Activated CD8-positive, alpha-beta memory T cell treated with anti-CD3 and anti-CD28 coated beads, Interleukin-2, amount 50 U/mL, for 1 hour (primary cell): Measurements from ENCODE around the gene TET1.
"Not testable (repeated sequence)": the region's sequence is repeated elsewhere in the genome, so short reads cannot be mapped to it uniquely, and the experiment has no call there.

ENCODE experiments used
- DNase-seq: peaks from one replicate; pipeline ENCODE4 v3.0.0-alpha.2; 2020; ENCODE audit errors: extremely low read depth

TET1 gene

DNA sequence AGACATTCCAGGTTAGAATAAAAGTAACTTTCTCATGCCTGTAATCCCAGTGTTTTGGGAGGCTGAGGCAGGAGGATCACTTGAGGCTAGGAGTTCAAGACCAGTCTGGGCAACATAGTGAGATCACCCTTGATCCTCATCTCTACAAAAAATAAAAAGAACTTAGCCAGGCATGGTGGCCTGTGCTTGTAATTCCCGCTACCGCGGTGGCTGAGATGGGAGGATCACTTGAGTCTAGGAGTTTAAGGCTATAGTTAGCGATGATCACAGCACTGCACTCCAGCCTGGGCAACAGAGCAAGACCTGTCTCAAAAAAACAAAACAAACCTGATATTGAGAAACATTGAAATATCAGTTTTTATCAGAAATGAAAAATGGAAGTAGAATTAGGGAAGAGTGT lies 4.6 kb downstream of the TET1 start:
- no peak for DNase-seq

DNA sequence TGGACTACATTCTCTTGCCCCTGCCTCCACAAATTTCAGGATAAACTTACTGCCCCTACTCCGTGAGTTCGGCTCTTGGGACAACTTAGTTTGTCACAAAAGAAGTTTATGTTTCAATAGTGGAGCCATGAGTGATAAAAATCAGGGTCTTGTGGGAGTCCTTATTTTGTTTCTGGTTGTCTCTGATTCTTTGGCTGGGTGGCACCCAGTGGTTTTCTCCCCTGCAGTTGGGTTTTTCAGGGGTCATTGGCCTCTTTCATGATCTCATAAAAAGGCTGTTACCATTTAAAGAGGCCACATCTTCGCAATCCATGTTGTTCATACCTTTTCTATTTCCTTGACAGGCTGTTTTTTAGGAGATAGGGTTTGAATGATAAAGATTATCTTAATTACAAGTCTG lies 5.5 kb downstream of the TET1 start:
- no peak for DNase-seq

DNA sequence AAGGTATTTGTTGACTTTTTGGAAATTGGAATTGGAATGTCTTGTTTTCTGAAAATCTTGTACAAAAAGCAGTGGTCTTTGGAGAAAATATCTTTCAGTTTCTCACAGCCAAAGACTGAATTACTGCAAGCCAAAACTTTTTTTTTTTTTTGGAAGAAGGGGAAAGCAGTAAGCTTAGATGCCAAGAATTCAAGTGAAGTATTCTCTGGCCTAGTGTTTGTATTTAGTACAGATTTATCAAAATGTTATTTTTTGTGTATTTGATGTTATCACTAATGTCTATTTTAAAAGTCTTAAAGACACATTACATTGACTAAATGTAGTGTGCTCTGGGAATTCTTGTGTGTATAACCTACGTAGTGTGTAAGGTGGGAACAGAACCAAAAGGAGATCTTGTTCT lies 6.2 kb downstream of the TET1 start:
- no peak for DNase-seq

DNA sequence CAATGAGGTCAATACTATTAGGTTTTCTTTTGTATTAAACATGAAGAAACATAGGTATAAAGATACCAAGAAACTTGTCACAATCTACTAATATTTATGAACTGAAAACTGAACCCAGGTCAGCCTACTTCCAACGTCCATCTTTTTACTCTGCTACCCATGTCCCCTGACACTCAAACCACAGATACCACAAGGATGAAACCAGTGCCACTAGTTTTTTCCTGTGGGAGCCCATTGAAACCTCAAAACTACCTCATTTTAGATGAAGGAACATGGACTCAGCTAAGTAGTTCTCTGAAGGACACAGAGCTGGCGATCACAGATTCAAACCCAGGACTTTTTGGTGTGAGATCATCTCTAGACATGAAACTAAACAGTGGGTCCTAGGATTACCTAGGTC lies 6.8 kb downstream of the TET1 start:
- DNase-seq = no peak

DNA sequence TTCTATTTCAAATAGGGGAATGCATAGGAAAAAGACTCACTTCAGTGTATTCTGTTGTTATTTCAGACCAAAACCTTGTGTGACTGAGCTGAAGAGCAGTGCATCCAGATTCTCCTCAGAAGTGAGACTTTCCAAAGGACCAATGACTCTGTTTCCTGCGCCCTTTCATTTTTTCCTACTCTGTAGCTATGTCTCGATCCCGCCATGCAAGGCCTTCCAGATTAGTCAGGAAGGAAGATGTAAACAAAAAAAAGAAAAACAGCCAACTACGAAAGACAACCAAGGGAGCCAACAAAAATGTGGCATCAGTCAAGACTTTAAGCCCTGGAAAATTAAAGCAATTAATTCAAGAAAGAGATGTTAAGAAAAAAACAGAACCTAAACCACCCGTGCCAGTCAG lies 12.0 kb downstream of the TET1 start:
- no peak for DNase-seq

DNA sequence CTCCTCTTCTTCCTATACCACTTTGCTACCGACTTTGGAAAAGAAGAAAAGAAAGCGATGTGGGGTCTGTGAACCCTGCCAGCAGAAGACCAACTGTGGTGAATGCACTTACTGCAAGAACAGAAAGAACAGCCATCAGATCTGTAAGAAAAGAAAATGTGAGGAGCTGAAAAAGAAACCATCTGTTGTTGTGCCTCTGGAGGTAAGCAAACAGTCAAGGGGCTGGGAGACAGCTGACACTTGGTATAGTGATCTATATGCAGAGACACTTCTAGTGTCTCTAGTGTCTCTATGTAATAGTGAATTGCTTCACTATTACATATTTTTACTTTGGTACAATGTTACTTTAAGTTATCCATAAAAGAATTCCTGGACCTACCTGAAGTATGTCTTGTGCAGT lies 13.9 kb downstream of the TET1 start:
- DNase-seq = no peak

DNA sequence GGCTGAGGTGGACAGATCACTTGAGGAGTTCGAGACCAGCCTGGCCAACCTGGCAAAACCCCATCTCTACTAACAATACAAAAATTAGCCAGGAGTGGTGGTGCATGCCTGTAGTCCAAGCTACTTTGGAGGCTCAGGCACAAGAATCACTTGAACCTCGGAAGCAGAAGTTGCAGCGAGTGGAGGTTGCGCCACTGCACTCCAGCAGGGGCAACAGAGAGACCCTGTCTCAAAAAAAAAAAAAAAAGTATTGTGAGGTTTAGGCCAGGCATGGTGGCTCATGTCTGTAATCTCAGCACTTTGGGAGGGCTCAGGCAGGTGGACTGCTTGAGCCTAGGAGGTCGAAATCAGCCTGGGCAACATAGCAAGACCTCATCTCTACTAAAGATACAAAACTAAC lies 16.0 kb downstream of the TET1 start:
- DNase-seq = no peak

DNA sequence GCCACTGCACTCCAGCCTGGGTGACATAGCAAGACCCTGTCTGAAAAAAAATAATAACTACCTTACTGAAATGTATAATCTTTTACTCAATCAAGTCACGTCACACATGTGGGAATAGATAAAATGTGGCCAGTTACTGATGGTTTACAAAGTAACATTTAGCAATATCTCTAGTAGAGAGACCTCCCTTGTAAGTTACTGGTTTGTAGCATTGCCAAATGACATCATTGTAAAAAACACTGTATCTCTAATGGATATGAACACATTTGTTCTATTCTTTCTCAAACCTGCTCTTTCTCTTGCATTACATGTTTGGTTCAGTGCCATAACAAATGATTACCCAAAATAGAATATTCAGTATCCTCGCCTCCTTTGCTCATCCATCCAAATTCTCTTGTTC lies 18.8 kb downstream of the TET1 start:
- no peak for DNase-seq

DNA sequence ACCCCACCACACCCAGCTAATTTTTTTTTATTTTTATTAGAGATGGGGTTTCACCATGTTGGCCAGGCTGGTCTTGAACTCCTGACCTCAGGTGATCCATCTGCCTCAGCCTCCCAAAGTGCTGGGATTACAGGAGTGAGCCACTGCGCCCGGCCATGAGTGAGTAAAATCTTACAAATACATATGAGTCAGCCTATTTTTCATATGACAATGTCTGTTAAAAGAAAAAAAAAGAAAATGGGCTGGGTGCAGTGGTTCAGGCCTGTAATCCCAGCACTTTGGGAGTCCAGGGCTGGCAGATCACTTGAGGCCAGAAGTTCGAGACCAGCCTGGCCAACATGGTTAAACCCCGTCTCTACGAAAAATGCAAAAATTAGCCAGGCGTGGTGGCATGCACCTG lies 24.1 kb downstream of the TET1 start:
- not testable (repeated sequence) for DNase-seq

DNA sequence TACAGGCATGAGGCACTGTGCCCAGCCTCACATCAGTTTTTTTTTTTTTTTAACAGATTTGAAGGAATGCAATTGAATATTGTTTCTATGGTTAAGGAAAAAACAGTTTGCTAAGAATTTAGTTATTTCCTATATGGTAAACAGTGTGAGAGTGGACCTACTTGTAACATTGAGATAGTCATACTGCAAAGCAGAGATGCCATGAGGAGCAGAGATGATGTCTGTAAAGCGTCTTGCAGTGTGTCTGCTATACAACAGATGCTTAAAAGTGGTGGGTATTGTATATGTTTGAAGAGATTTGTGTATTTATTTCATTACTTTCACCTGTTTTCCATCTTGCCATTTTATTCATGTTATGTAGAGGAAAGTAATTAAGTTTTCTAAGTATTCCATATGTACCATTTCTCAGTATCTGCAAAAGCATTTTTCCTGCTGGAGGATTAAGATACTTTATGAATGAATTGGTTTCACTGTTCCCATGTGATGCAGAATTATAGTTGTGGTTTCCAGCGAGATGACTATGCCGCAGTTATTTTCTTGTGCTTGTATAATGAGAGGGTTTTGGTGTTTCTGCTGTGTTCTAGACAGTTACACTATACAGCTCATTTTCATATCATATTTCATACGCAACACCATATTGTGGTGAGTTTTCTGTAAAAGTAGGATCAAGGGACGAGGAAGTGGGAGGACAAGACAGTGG lies 26.6 kb downstream of the TET1 start:
- DNase-seq = no peak

DNA sequence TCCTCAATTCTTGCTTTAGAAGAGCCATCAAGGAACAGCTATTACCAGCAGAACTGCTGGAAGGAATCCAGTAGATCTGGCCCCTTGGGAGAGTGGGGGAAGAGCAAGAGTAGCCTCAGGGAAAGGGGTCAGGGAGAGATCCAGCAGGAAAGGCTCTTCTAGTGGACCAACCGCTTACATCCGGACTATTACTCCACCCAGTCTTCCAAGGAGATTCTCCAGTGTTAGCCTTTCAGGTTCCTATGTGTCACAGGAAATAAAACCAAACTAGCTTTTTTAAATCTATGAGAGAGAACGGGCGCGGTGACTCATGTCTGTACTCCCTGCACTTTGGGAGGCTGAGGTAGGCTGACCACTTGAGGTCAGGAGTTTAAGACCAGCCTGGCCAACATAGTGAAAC lies 34.3 kb downstream of the TET1 start:
- no peak for DNase-seq

DNA sequence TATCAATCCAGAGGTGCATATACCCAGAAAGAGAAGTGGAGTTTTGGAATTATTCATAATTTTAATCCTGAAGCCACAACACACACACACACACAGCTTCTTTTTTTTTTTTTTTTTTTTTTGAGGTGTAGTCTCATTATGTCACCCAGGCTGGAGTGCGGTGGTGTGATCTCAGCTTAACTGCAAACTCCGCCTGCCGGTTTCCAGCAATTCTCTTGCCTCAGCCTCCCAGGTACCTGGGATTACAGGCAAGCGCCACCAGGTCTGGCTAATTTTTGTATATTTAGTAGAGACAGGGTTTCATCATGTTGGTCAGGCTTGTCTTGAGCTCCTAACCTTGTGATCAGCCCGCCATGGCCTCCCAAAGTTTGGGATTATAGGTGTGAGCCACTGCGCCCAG lies 35.4 kb downstream of the TET1 start:
- no peak for DNase-seq

DNA sequence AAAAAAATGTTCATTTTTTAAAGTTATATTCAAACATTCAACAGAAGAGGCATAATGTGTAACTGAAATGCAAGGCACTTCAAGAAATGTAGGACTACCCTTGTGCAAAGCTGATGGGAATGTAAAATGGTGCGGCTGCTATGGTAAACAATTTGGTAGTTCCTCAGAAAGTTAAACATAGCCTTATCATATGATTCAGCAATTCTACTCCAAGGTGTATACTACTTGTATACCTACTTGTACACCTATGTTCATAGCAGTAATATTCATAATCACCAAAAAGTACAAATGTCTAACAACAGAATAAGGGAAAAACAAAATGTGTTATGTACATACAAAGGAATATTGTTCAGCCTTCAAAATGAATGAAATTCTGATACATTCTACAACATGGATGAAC lies 37.3 kb downstream of the TET1 start:
- no peak for DNase-seq

DNA sequence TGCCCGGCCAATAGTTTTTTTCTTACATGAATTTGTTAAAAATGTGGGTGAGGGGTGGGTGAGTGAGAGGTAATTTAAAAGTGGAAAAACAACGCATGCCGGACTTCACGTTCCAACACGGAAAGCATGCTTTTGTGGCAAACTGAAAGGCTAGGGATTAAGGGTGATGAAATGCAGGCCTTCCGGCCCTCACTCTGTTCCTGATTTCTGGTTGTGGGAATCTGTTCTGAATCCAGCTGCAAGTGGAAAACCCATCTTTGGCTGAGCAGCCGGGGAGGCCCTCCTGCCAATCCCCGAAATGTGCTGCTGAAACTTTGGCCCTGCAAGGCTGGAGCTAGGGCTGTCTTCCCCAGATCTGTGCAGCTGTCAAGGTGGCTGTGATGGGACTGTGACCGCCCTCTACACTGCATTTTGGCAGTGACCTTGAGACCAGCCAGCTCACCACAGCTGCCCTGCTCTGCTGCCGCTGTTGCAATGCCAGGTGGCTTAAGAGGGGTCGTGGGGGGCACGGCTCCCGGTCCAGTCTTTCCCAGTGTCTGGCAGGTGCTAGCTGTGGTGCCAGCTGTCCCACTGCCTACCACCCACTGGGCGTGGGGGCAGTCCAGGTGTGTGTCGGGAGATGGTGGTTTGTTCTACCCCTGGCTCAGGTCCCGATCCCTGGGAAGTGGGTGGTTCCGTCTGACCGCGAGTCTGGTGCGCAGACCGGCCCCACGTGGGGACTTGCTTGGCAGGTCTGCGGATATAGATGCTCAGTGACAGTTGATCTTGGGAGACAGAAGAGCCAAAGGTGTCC lies 39.0 kb downstream of the TET1 start:
- DNase-seq = no peak

DNA sequence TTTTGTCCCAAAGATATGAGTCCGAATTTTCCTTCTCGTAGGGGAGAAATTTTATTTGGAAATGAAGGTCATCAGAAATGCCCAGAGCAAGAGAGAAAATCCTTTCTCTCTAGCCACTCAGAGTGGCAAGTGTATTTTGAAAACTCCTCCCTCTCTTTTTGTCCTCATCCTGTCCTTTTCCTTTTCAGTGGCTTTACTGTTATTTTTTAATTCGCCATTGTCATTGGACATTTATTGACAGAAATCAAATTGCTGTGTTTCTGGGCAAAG lies 39.6 kb downstream of the TET1 start:
- no peak for DNase-seq

DNA sequence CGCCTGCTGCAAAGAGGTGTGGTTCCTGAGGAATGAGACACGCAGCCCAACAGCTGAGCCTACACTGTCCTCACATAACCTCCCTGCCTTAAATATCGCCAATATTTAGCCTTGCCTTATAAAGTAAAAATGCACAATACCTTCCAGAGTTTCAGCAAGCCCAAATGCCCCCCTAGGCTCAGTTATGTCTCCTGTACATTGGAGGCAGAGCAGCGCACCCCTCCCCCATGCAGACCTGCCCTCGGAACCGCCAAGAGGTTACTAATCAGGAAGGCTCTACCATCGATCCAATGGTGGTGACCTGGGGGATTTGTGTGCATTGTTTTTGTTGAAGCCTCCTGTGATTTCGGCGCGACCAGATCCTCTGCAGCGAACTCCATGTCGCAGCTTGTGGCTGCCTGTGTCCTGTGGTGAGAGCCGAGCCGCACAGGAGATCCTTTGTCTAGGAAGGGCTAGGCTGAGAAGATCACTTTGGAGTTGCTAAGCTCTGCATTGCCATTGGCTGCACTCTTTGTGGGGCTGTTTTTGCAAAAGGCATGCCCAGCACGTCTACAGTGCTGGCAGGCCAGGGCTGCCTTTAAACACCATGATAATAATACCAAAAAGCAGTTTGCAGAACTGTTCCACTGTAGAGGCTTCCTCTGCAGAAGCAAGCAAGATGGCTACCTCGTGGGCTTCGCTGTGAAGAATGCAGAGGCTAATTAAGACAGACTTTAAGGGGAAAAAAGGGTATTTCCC lies 40.1 kb downstream of the TET1 start:
- no peak for DNase-seq

DNA sequence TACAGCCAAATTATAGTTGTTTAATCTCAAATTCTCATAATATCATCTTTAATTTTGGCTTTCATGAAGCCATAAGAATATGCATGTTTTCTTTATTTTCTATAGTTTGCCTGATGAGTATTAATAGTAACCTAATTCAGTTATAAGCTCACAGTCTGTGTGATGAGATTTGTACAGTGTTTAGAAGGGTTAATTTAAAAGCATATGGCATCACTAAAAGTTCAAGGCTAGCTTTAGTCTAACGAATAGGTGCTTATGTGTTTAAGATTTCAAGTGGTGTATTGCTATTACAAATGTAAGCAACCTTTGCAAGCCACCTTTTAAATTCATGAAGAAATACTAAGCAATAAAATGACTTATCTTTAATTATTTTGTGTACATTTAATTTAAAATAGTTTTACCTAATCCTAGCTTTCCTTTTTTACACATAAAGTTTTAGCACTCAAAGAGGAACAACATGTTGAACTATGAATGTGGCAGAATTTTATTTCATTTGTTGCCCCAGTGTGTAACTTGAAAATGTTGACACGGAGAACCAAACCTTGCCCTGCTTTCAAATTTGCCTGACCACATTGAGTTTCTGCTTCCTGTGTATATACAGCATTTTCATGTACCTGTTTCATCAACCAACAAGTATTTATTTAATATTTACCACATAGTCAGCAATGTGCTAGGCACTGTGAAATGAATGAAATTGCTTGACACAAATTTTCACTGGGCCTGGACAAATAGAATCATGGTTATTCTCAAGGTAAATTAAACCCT lies 41.5 kb downstream of the TET1 start:
- DNase-seq = no peak

DNA sequence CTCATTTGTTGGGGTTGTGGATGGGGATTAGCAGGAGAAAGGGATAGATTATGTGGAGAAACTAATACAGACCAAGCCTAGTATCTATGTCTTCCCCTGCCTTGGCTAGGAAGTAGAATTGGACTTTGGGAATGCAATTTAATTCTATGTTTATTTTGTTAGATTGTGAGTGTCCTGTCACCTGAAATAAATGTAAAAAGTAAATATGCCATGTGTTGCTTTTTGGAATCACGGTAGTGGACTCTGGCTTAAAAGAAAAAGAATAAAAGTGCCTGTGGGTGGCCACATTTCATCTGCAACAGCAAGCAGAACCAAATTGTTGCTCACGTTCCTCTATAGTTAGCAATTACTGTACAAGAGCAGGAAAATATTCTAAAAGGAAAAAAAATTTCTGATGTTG lies 42.3 kb downstream of the TET1 start:
- no peak for DNase-seq

DNA sequence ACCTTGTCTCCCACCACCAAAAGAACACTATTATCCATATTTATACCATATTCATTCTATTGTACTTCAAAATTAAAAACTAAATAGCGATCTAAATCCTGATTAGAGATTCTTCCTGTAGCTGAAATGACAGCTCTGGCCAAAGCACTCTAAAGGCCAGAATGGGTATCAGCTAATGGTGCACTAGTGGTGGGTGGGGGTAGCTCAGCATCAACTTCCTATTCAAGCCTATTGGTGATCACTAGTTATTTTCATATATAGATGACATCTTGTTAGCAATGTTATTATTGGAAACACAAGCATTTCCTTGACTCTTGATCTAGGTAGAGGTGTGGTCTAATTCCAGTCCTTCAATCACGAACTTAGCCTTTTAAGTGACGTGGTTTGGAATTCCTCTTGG lies 43.6 kb downstream of the TET1 start:
- no peak for DNase-seq

DNA sequence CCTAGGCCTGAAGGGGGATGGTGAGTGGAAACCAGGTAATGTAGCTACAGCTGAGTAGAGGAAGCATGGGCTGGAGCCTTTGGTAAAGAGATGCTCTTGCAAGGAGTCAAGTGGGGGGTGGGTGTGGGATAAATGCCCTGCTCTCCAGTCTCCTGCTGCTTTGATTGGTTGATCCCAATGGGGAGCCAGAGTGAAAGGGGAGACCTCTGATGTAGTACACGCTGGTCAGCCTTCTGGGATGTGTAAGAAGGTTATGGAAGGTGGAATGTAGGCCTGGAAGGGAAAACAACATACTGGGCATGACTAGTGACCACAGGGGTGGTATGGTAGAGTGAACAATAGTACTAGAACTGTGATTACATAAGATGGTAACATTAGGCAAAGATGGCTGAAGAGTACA lies 44.3 kb downstream of the TET1 start:
- no peak for DNase-seq

DNA sequence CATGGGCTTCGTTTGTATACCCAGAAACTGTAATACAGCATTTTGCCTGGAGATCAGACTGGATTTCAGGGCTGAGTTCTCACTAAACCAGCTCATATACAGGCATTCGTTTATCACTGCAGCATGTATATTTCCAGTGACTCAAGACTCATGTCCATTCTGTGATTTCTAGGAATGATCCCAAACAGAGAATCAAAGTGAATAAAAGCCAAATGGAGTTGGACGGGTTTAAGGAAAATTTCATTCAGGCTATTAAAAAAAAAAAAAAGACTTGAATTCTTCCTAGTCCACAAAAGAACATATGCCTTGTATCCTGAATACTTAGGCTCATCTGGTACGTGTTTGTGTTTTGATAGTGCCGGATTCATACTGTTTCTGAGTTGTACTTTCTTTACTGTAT lies 46.8 kb downstream of the TET1 start:
- no peak for DNase-seq

DNA sequence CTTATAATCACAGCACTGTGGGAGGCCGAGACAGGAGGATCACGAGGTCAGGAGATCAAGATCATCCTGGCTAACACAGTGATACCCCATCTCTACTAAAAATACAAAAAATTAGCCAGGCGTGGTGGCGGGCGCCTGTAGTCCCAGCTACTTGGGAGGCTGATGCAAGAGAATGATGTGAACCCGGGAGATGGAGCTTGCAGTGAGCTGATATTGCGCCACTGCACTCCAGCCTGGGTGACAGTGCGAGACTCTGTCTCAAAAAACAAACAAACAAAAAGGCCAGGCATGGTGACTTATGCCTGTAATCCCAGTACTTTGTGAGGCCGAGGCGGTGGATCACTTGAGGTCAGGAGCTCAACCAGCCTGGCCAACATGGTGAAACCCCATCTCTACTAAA lies 49.9 kb downstream of the TET1 start:
- DNase-seq = not testable (repeated sequence)

DNA sequence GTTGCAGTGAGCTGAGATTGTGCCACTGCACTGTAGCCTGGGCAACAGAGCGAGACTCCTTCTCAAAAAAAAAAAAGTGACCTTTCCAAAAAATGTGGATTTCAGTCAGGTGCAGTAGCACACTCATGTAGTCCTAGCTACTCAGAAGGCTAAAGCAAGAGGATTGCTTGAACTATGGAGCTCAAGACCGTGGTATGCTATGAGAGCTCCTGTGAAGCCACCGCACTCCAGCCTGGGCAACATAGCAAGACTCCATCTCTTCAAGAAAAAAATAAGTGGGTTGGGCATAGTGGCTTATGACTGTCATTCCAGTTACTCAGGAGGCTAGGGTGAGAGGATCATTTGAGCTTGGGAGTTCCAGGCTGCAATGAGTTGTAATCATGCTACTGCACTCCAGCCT lies 51.1 kb downstream of the TET1 start:
- DNase-seq = no peak
